Fibroblast of lung (primary cell): ENCODE results near the gene NCAM2.
A peak's percentile ranks its signal among the peaks of the same experiment; 100 is the strongest.

ENCODE experiments used
- CTCF ChIP-seq, 2 donors: IDR thresholded peaks in 1 of 2; conservative IDR thresholded peaks in 1 of 2; 1 replicate in 1 of 2; 2 replicates in 1 of 2; pipeline ENCODE4 v1.5.1; 2011 to 2012; ENCODE audit warnings: low read length in 2 of 2, control low read depth in 1 of 2, inconsistent platforms in 1 of 2, low read depth in 1 of 2, mild to moderate bottlenecking in 1 of 2
- EZH2 ChIP-seq: IDR thresholded peaks from 2 replicates; pipeline ENCODE4 v1.5.1; 2012; ENCODE audit warnings: low read length, control low read depth, mild to moderate bottlenecking; ENCODE audit errors: missing control alignments

DNA sequence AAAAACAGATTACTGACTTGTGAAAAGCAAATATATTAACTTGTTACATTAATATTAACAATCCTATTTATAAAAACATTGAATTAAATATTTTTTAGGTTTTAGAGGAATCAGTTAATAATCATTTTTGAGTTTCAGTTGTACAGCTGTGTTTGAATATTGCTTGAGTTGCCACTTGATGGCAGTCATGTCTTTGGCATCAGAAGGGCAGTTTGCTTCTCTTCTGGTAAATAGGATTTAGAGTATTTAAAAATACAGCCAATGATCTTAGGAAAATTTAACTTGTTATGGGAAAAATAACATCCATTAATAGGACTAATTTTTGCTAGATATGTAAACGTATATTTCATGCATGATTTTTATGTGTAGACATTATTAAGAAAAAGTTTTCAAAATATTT, 234.1 kb downstream of the NCAM2 start:
- TF ChIP-seq EZH2, result no peak
- TF ChIP-seq CTCF (conservative IDR thresholded peaks at IDR 0.05 in 1 of 2, IDR thresholded peaks at IDR 0.05 in 1 of 2; ENCODE audit: low read depth in 1 of 2, low read length in 2 of 2), result peak; percentile 51 to 57
